Endothelial cell of hepatic sinusoid (primary cell): ENCODE results near the gene CCDC6.
"Not testable (repeated sequence)": the region's sequence is repeated elsewhere in the genome, so short reads cannot be mapped to it uniquely, and the experiment has no call there.

Experiments used
- in situ Hi-C: cut with HindIII; loops from 2 replicates; pipeline ENCODE4 v1.10.0; 2017; ENCODE audit warnings: low sequenced_read_pairs

Gene CCDC6

GRCh38 chr10:59819683-59820082, 86.7 kb downstream of the CCDC6 start:
- in situ Hi-C loops: no loop called here

GRCh38 chr10:59819265-59819664, 87.1 kb downstream of the CCDC6 start:
- in situ Hi-C loops: no loop called here

GRCh38 chr10:59817773-59818172, 88.6 kb downstream of the CCDC6 start:
- in situ Hi-C loops: no loop called here

DNA sequence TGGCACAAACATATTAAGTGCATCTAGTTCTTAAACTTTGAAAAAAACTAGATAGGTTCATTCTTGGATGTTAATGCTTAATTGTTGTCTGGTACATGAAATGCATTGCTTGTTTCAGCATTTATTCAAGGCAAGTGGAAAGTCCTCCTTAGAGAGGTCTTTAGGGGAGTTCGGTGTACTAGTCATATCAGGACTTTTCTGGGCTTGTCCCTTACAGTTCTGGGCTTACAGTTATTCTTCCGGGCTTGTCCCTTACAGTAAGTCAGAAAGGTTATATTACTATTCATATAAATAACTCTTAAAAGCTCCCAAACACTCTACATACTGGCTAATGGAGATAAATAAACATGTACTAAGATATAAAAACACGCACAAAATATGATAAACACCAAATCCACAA, 91.5 kb downstream of the CCDC6 start:
- in situ Hi-C loops: no loop called here

GRCh38 chr10:59812519-59813122, 93.7 kb downstream of the CCDC6 start:
- in situ Hi-C loops: no loop called here

DNA sequence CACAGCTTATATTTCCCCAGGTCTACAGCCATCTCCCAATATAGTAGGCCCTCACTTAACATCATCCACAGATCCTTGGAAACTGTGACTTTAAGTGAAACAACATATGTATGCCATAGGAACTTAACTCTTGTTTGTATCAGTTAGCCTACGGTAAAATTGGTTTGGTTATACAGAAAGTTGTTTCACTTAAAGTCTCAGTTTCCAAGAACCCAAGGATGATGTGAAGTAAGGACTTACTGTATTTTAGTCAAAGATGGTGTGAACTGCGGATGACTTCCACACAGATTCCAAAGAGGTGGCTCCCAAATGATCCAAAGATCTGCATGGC, 96.7 kb downstream of the CCDC6 start:
- in situ Hi-C loops: no loop called here

DNA sequence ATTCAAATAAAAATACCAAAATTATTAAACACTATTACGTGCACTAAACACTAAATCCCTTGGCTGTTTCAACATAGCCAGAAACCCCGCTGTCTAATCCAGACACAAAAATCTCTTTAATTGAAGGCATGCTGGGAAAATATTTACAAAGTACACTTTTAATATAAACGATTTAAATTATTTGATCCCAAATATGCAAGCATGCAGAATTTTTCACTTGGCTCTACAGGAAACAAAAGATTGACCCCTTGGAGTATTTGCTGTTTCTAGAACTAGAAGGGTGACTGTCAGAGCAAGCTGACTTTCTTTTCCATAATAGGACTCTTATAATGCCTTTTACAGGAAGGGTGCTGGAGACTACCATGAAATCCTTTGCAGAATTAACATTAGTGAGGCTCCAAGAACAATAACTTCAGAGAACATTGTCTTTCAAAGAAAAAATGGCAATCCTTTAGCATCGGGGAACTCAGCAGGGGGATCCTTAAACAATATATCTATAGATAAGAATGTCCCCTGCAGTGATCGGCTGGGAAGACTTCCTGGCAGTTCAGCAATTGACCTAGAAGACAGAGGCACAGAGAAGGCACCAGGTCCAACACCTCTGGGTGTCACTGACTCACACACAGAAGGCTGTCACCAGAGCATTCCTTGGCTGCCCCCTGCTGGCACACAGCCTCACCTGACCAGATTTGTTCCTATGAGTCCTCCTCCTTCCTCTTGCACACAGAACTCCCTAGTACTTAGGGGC, 97.3 kb downstream of the CCDC6 start:
- in situ Hi-C loops: no loop called here

DNA sequence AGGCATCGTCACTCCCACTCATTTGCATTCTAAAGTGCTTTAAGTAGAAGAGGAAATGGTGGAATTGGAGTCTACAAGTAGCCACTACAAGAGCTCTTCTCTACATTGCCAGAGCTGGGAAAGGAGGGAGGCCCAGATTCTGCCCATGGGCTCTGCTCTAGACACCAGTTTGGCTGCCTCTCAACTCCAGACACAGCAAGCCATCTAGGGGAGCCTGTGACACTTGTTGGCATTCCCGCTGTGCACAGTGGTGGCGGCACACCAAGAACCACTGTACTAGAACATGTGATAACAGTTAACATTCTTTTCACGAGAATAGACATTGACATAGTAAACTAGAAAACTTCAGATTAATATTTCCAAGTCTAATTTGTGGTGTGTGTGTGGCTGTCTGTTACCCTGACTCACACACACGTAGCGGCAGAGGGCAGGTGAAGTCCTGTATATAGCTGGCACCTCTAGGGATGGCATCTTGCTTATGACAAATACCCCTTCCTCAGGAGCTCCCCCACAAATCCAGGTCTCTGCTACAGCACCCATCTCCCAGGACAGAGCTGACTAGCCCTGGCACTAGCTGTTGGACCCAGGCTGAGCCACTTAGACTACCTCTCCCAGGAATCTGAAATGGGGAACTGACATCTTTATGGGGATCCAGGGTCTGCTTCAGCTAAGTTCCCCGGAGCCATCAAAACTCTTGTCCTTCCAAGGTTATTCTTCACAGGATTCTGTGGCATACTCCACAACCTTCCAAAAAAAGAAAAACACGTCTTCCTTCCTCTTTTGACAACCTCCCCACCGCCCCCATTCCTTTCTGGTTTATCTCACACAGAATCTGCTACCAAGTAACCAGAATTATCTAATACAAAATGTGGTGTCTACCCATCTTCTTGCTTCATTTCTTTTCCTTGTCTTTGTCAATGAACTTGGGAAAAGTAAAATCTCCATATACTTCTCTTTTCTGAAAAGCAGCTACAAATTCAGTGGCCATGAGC, 98.4 kb downstream of the CCDC6 start:
- in situ Hi-C loops: no loop called here

DNA sequence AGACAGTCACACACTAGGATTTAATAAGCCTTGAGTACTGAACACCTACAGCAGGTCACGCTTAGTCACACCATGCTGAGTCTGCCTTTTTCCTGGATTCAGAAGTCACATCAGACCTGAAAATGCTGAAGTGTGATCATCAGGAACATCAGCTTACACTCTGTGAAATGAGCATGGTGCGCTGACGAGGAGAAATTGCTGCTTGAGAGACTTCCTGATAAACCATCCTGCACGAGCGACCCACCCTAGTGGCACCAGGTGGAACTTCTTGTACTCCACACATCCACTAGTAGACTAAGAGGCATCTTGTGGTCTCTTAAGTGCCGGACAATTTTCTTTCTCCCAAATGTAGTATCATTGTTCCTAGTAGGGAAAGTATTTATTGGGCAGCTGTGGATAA, 101.3 kb downstream of the CCDC6 start:
- in situ Hi-C loops: no loop called here

- in situ Hi-C loops: no loop called here
Measured at GRCh38 chr10:59804220-59804619, 102.1 kb downstream of the CCDC6 start.

DNA sequence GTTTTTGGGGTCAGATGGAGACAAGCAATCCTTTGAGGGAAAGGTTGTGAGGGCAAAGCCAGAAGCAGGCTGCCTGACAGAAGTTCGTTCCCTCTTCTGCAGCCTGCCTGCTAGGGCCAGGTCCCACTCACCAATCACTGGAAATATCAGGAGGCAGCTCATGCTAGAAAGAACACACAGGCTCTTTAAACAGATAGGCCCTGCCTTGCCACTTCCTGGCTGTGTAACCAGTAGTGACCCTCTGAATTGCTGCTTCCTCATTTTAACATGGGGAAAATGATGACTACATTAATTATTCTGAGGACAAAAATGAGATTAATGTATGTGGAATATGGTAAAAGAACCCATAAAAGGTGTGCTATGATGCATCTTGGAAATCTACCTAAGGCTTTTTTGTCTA, 102.6 kb downstream of the CCDC6 start:
- in situ Hi-C loops: no loop called here

- in situ Hi-C loops: no loop called here
Measured at GRCh38 chr10:59801171-59801570, 105.2 kb downstream of the CCDC6 start.

GRCh38 chr10:59799421-59799820, 106.9 kb downstream of the CCDC6 start:
- in situ Hi-C loops: no loop called here

DNA sequence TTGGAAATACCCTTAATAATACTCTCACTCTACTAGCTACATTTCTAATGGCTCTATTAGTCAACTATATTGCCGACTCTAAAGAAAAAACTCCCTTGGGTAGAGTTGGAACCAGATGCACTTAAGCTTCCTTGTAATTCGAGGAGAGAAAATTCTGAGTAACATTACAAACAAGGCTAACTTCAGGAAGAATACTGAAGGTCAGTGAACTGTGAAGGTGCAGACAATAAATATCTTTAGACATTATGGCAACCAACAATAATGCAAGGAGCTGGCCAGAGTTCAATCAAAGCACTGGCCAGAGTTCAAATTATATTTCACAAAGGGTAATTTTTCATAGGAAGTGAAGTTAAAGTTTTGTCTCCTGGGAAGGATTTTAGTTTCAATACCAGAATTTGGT, 112.4 kb downstream of the CCDC6 start:
- in situ Hi-C loops: no loop called here

DNA sequence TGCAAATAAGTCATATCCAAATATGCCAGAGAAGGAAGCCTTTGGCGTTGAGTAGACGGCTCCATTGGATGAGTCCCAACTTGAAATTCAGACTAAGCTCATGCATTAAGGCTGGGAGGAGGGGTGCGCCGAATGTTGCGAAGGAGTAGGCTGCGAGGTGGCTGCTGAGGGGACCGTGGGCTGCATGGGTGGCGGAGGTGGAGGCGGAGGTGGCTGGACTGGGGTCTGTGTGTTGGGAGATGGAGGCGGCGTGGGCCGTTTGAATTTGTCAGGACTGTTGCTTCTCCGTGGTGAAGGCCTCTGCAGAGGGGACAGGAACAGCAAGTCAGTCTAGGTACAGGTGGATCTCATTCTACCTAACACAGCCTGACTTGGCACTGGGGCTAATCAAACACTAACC, 113.5 kb downstream of the CCDC6 start:
- in situ Hi-C loops: no loop called here

DNA sequence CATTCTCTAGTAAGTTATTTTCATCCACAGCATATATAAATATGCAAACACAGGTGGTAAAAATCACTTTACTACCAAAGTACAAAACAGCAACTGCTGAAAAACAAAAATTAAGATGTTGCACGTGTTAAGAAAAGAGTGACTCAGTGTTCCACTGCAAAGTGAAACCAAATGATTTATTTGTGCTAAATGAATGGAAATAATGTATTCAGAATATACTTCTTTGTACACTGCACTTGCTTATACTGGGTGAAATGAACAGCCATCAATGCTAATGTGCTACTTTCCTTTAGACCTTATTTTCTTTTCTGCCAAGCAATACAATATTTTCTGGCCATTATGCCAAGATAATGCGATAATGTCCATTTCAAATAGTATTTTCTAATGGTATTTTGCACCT, 114.8 kb downstream of the CCDC6 start:
- in situ Hi-C loops: no loop called here

GRCh38 chr10:59790080-59790479, 116.3 kb downstream of the CCDC6 start:
- in situ Hi-C loops: not testable (repeated sequence)

- in situ Hi-C loops: not testable (repeated sequence)
Measured at GRCh38 chr10:59788914-59789313, 117.4 kb downstream of the CCDC6 start.

GRCh38 chr10:59787032-59787431, 119.3 kb downstream of the CCDC6 start:
- in situ Hi-C loops: not testable (repeated sequence)

DNA sequence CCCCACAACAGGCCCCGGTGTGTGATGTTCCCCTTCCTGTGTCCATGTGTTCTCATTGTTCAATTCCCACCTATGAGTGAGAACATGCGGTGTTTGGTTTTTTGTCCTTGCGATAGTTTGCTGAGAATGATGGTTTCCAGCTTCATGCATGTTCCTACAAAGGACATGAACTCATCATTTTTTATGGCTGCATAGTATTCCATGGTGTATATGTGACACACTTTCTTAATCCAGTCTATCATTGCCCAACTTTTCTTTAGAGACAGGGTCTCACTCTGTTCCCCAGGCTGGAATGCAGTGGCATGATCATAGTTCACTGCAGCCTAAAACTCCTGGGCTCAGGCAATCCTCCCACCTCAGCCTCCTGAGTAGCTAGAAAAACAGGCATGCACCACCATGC, 120.9 kb downstream of the CCDC6 start:
- in situ Hi-C loops: not testable (repeated sequence)

- in situ Hi-C loops: loop anchor here (5.0 kb wide), 1 partner anchor 69 kb away; no protein-coding TSS in a partner anchor
Measured at GRCh38 chr10:59781511-59781910, 124.8 kb downstream of the CCDC6 start.
